Mammary epithelial cell (primary cell): Measurements from ENCODE around the gene KIF18A.

Experiments
- CTCF ChIP-seq, 2 donors: IDR thresholded peaks in 1 of 2; conservative IDR thresholded peaks in 1 of 2; 2 replicates each; pipeline ENCODE4 v1.5.1; 2011 to 2012; ENCODE audit warnings: inconsistent platforms in 2 of 2, low read length in 2 of 2, mild to moderate bottlenecking in 2 of 2, control low read depth in 1 of 2, low read depth in 1 of 2; ENCODE audit not compliant: insufficient read depth in 1 of 2; ENCODE audit errors: extremely low read depth in 1 of 2
- EZH2 ChIP-seq: IDR thresholded peaks from 2 replicates; pipeline ENCODE4 v1.6.1; 2012; ENCODE audit warnings: low read length, inconsistent platforms, borderline replicate concordance

GRCh38 chr11:28043930-28044709, 63.8 kb downstream of the KIF18A start:
- TF ChIP-seq CTCF (conservative IDR thresholded peaks at IDR 0.05 in 1 of 2, IDR thresholded peaks at IDR 0.05 in 1 of 2; ENCODE audit: extremely low read depth in 1 of 2, insufficient read depth in 1 of 2, low read depth in 1 of 2, low read length in 2 of 2) (no peak), EZH2 (no peak)
